GM12878 (cell line): ENCODE results near the gene UVRAG.

Source experiments
- CBFB ChIP-seq: IDR thresholded peaks from 2 replicates; pipeline ENCODE4 v1.6.1; 2016; ENCODE audit warnings: antibody characterized with exemption, low read depth
- MAX ChIP-seq: IDR thresholded peaks from 2 replicates; pipeline ENCODE4 v1.6.1; 2012; ENCODE audit warnings: low read depth, low read length, improper control_type of control experiment
- MTA3 ChIP-seq: IDR thresholded peaks from 2 replicates; pipeline ENCODE4 v1.6.1; 2012; ENCODE audit warnings: low read length, inconsistent platforms, borderline replicate concordance
- POLR2A ChIP-seq: IDR thresholded peaks from 2 replicates; pipeline ENCODE4 v1.6.1; 2011; ENCODE audit warnings: low read depth, mild to moderate bottlenecking, low read length
- POLR2AphosphoS5 ChIP-seq: IDR thresholded peaks from 2 replicates; pipeline ENCODE4 v1.6.1; 2011; ENCODE audit warnings: mild to moderate bottlenecking, low read length, inconsistent platforms
- SMC3 ChIP-seq: IDR thresholded peaks from 2 replicates; pipeline ENCODE4 v1.6.1; 2011; ENCODE audit warnings: low read length, improper control_type of control experiment, borderline replicate concordance
- USF1 ChIP-seq: IDR thresholded peaks from 2 replicates; pipeline ENCODE4 v1.6.1; 2011; ENCODE audit warnings: borderline replicate concordance, low read depth, mild to moderate bottlenecking, moderate library complexity, mixed read lengths, low read length; ENCODE audit not compliant: insufficient read depth; ENCODE audit errors: extremely low read length
- YY1 ChIP-seq: IDR thresholded peaks from 2 replicates; pipeline ENCODE4 v1.6.1; 2011; ENCODE audit warnings: low read depth, mild to moderate bottlenecking, low read length
- TF ChIP-seq, protein P1 (sequence below), 3 experiments: IDR thresholded peaks in 2 of 3; conservative IDR thresholded peaks in 1 of 3; 2 replicates each; pipeline ENCODE4 v1.5.1; 2011; ENCODE audit warnings: low read depth in 3 of 3, low read length in 3 of 3, mild to moderate bottlenecking in 3 of 3, control low read depth in 2 of 3, moderate library complexity in 2 of 3, inconsistent platforms in 1 of 3, mixed read lengths in 1 of 3; ENCODE audit not compliant: control insufficient read depth in 2 of 3, insufficient read depth in 1 of 3; ENCODE audit errors: extremely low read depth in 1 of 3
- TF ChIP-seq, protein P2 (sequence below): IDR thresholded peaks from 2 replicates; pipeline ENCODE4 v1.6.1; 2011; ENCODE audit warnings: low read depth, mild to moderate bottlenecking, low read length, moderate library complexity, borderline replicate concordance; ENCODE audit errors: extremely low read depth
- TF ChIP-seq, protein P3 (sequence below): fragments of 450-650 bp; IDR thresholded peaks from 2 replicates; pipeline ENCODE4 v1.6.1; 2017; ENCODE audit warnings: mild to moderate bottlenecking
- TF ChIP-seq, protein P4 (sequence below): IDR thresholded peaks from 2 replicates; pipeline ENCODE4 v1.6.1; 2012; ENCODE audit warnings: mild to moderate bottlenecking, low read depth, low read length

DNA sequence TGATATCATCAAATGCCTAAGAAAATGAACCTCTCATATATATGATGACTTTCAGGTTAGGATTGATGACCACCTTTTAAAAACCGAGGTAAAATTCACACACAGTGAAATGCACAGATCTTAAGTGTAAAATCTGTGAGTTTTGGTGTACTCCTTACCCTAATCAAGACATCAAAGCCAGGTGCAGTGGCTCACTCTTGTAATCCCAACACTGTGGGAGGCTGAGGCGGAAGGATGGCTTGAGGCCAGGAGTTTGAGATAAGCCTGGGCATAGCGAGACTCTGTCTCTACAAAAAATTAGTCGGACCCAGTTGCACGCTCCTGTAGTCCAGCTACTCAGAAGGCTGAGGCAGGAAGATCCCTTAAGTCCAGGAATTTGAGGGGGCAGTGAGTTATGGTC lies 140.4 kb downstream of the UVRAG start:
- TF ChIP-seq, protein P1, sequence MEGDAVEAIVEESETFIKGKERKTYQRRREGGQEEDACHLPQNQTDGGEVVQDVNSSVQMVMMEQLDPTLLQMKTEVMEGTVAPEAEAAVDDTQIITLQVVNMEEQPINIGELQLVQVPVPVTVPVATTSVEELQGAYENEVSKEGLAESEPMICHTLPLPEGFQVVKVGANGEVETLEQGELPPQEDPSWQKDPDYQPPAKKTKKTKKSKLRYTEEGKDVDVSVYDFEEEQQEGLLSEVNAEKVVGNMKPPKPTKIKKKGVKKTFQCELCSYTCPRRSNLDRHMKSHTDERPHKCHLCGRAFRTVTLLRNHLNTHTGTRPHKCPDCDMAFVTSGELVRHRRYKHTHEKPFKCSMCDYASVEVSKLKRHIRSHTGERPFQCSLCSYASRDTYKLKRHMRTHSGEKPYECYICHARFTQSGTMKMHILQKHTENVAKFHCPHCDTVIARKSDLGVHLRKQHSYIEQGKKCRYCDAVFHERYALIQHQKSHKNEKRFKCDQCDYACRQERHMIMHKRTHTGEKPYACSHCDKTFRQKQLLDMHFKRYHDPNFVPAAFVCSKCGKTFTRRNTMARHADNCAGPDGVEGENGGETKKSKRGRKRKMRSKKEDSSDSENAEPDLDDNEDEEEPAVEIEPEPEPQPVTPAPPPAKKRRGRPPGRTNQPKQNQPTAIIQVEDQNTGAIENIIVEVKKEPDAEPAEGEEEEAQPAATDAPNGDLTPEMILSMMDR (IDR thresholded peaks at IDR 0.05 in 2 of 3, conservative IDR thresholded peaks at IDR 0.05 in 1 of 3; ENCODE audit: control insufficient read depth in 2 of 3, extremely low read depth in 1 of 3, insufficient read depth in 1 of 3, low read depth in 3 of 3, low read length in 3 of 3): no peak
- no peak for TF ChIP-seq CBFB
- no peak for TF ChIP-seq MTA3
- TF ChIP-seq, protein P2, sequence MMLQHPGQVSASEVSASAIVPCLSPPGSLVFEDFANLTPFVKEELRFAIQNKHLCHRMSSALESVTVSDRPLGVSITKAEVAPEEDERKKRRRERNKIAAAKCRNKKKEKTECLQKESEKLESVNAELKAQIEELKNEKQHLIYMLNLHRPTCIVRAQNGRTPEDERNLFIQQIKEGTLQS: no peak
- no peak for TF ChIP-seq POLR2A
- no peak for TF ChIP-seq POLR2AphosphoS5
- no peak for TF ChIP-seq MAX
- TF ChIP-seq, protein P3, sequence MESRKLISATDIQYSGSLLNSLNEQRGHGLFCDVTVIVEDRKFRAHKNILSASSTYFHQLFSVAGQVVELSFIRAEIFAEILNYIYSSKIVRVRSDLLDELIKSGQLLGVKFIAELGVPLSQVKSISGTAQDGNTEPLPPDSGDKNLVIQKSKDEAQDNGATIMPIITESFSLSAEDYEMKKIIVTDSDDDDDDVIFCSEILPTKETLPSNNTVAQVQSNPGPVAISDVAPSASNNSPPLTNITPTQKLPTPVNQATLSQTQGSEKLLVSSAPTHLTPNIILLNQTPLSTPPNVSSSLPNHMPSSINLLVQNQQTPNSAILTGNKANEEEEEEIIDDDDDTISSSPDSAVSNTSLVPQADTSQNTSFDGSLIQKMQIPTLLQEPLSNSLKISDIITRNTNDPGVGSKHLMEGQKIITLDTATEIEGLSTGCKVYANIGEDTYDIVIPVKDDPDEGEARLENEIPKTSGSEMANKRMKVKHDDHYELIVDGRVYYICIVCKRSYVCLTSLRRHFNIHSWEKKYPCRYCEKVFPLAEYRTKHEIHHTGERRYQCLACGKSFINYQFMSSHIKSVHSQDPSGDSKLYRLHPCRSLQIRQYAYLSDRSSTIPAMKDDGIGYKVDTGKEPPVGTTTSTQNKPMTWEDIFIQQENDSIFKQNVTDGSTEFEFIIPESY: no peak
- TF ChIP-seq YY1: no peak
- no peak for TF ChIP-seq USF1
- TF ChIP-seq, protein P4, sequence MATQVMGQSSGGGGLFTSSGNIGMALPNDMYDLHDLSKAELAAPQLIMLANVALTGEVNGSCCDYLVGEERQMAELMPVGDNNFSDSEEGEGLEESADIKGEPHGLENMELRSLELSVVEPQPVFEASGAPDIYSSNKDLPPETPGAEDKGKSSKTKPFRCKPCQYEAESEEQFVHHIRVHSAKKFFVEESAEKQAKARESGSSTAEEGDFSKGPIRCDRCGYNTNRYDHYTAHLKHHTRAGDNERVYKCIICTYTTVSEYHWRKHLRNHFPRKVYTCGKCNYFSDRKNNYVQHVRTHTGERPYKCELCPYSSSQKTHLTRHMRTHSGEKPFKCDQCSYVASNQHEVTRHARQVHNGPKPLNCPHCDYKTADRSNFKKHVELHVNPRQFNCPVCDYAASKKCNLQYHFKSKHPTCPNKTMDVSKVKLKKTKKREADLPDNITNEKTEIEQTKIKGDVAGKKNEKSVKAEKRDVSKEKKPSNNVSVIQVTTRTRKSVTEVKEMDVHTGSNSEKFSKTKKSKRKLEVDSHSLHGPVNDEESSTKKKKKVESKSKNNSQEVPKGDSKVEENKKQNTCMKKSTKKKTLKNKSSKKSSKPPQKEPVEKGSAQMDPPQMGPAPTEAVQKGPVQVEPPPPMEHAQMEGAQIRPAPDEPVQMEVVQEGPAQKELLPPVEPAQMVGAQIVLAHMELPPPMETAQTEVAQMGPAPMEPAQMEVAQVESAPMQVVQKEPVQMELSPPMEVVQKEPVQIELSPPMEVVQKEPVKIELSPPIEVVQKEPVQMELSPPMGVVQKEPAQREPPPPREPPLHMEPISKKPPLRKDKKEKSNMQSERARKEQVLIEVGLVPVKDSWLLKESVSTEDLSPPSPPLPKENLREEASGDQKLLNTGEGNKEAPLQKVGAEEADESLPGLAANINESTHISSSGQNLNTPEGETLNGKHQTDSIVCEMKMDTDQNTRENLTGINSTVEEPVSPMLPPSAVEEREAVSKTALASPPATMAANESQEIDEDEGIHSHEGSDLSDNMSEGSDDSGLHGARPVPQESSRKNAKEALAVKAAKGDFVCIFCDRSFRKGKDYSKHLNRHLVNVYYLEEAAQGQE: no peak
- no peak for TF ChIP-seq SMC3
